GM12878 (cell line): Measurements from ENCODE around the gene AGAP1. TPM values are rescaled to one million over a fixed set of nuclear protein-coding genes. Genes with fewer than 3 reads are reported as not detected.

Experiments used
- ATAC-seq: fragments of 200-7000 bp; cut with Tn5 transposase; 3 replicates; pipeline ENCODE4 v1.9.1; 2020; ENCODE audit warnings: mild to moderate bottlenecking, moderate library complexity
- BruUV-seq: library from RNA; stranded (reverse); fragments of 400-500 nt; replicated peaks from 2 replicates; lab custom pipeline; 2021; lab: Mats Ljungman, UMichigan
- CTCF ChIA-PET: fragments of 300-600 bp; sonication (Branson Sonifier 250); formaldehyde crosslinking; extraction: SDS; loops from one replicate; lab custom pipeline; 2021; ENCODE audit warnings: inconsistent platforms; lab: Yijun Ruan, JAX
- POLR2A ChIA-PET: fragments of 350-600 bp; formaldehyde crosslinking; extraction: SDS; loops from one replicate; lab custom pipeline; 2021; ENCODE audit warnings: inconsistent platforms; lab: Charles Lee
- RAD21 ChIA-PET: fragments of 300-600 bp; sonication (Branson Sonifier 250); formaldehyde crosslinking; loops from one replicate; lab custom pipeline; 2023; ENCODE audit warnings: antibody characterized with exemption; ENCODE audit not compliant: unreplicated experiment; lab: Charles Lee
- SMC1A ChIA-PET: fragments of 300-600 bp; sonication (Branson Sonifier 250); formaldehyde crosslinking; loops from one replicate; lab custom pipeline; 2023; ENCODE audit not compliant: unreplicated experiment, uncharacterized antibody; lab: Charles Lee
- DNase-seq: peaks from one replicate; pipeline ENCODE4 v3.0.0-alpha.2; 2011; ENCODE audit warnings: low read depth, low spot score
- FAIRE-seq: peaks from 3 replicates; lab custom pipeline; 2011; peaks lifted over from hg19 to GRCh38; lab: Jason Lieb, UNC
- H2AFZ ChIP-seq: 2 replicates; pipeline ENCODE4 v1.6.0; 2011; ENCODE audit warnings: low read depth, low read length, control low read depth; ENCODE audit not compliant: control insufficient read depth
- H3K27ac ChIP-seq: 2 replicates; pipeline ENCODE4 v1.5.1; 2011; ENCODE audit warnings: control low read depth; ENCODE audit not compliant: control insufficient read depth, insufficient read depth
- H3K27me3 ChIP-seq, 2 experiments: replicated peaks in 1 of 2; 2 replicates each; pipeline versions ENCODE4 v1.6.0 to v1.6.1; 2011; ENCODE audit warnings: low read length in 1 of 2; ENCODE audit not compliant: control insufficient read depth in 2 of 2, insufficient read depth in 2 of 2
- H3K36me3 ChIP-seq, 2 experiments: 2 replicates each; pipeline ENCODE4 v1.5.1; 2011; ENCODE audit warnings: low read length in 1 of 2; ENCODE audit not compliant: control insufficient read depth in 2 of 2, insufficient read depth in 2 of 2
- H3K4me1 ChIP-seq: 2 replicates; pipeline ENCODE4 v1.6.1; 2011; ENCODE audit warnings: mild to moderate bottlenecking, low read length, moderate library complexity, mixed read lengths; ENCODE audit not compliant: control insufficient read depth, insufficient read depth
- H3K4me2 ChIP-seq: 2 replicates; pipeline ENCODE4 v1.6.0; 2011; ENCODE audit warnings: control low read depth; ENCODE audit not compliant: control insufficient read depth, insufficient read depth
- H3K4me3 ChIP-seq: fragments of 200-600 bp; sonication (generic); 2 replicates; pipeline ENCODE4 v1.5.1; 2016
- H3K79me2 ChIP-seq: 2 replicates; pipeline ENCODE4 v1.6.0; 2011; ENCODE audit warnings: low read length; ENCODE audit not compliant: control insufficient read depth, insufficient read depth
- H3K9ac ChIP-seq: 2 replicates; pipeline ENCODE4 v1.8.0; 2011; ENCODE audit warnings: low read length, control low read depth, mixed read lengths; ENCODE audit not compliant: control insufficient read depth, insufficient read depth
- H3K9me3 ChIP-seq: replicated peaks from 3 replicates; pipeline ENCODE4 v1.5.1; 2011; ENCODE audit warnings: mild to moderate bottlenecking, low read length; ENCODE audit not compliant: control insufficient read depth, insufficient read depth
- H4K20me1 ChIP-seq: 2 replicates; pipeline ENCODE4 v1.6.0; 2011; ENCODE audit not compliant: control insufficient read depth, insufficient read depth
- BACH1 ChIP-seq: fragments of 450-650 bp; IDR thresholded peaks from 2 replicates; pipeline ENCODE4 v1.6.1; 2017; ENCODE audit warnings: mild to moderate bottlenecking, borderline replicate concordance
- CBFB ChIP-seq: IDR thresholded peaks from 2 replicates; pipeline ENCODE4 v1.6.1; 2016; ENCODE audit warnings: antibody characterized with exemption, low read depth
- KLF5 ChIP-seq: fragments of 450-650 bp; IDR thresholded peaks from 2 replicates; pipeline ENCODE4 v1.6.1; 2014; ENCODE audit warnings: mild to moderate bottlenecking; ENCODE audit not compliant: partially characterized antibody
- MTA3 ChIP-seq: IDR thresholded peaks from 2 replicates; pipeline ENCODE4 v1.6.1; 2012; ENCODE audit warnings: low read length, inconsistent platforms, borderline replicate concordance
- NFIC ChIP-seq: IDR thresholded peaks from 2 replicates; pipeline ENCODE4 v1.6.1; 2012; ENCODE audit warnings: low read depth, mild to moderate bottlenecking, inconsistent platforms, low read length, moderate library complexity
- POLR2AphosphoS5 ChIP-seq: IDR thresholded peaks from 2 replicates; pipeline ENCODE4 v1.6.1; 2011; ENCODE audit warnings: mild to moderate bottlenecking, low read length, inconsistent platforms
- REST ChIP-seq: IDR thresholded peaks from 2 replicates; pipeline ENCODE4 v1.6.1; 2012; ENCODE audit warnings: mild to moderate bottlenecking, low read depth, low read length
- SKIL ChIP-seq: fragments of 450-650 bp; IDR thresholded peaks from 2 replicates; pipeline ENCODE4 v1.6.1; 2017; ENCODE audit warnings: mild to moderate bottlenecking, low read depth, inconsistent platforms; ENCODE audit not compliant: poor library complexity, severe bottlenecking
- SMC3 ChIP-seq: IDR thresholded peaks from 2 replicates; pipeline ENCODE4 v1.6.1; 2011; ENCODE audit warnings: low read length, improper control_type of control experiment, borderline replicate concordance
- STAT3 ChIP-seq: IDR thresholded peaks from 2 replicates; pipeline ENCODE4 v1.6.1; 2011; ENCODE audit warnings: low read depth, low read length, improper control_type of control experiment
- SUPT20H ChIP-seq: IDR thresholded peaks from 2 replicates; pipeline ENCODE4 v1.6.1; 2011; ENCODE audit warnings: low read depth, mild to moderate bottlenecking, low read length, moderate library complexity, borderline replicate concordance; ENCODE audit not compliant: control insufficient read depth
- WGBS: methylation state at CpG from one replicate; pipeline ENCODE4 v1.1.6; 2016; ENCODE audit warnings: low lambda C conversion rate; ENCODE audit not compliant: insufficient replicate concordance, insufficient coverage; ENCODE audit errors: missing lambda C conversion rate; 5-methylcytosine and 5-hydroxymethylcytosine counted together
- in situ Hi-C: fragments of 300-500 bp; cut with MboI; formaldehyde crosslinking; loops from 9 replicates; pipeline ENCODE4 v1.14.3; 2018; ENCODE audit warnings: mixed read lengths
- intact Hi-C: fragments of 100-400 bp; cut with micrococcal nuclease; formaldehyde crosslinking; loops from one replicate; pipeline ENCODE4 v1.14.2; 2022; ENCODE audit not compliant: unreplicated experiment
- polyA plus RNA-seq, 11 experiments: library from polyadenylated mRNA; depleted of rRNA in 4 of 11; unstranded in 6 of 11; stranded (reverse) in 5 of 11; fragments of >200 nt; fragmentation: Nextera tagmentation in 4 of 11; fragmentation: Illumina TruSeq in 1 of 11; extraction: Ambion mirVana in 4 of 11; extraction: Trizol in 1 of 11; gene quantifications; 1 replicate in 1 of 11; 2 replicates in 10 of 11; pipeline versions ENCODE4 v1.2.1 to v1.2.3, GENCODE V29; 2011 to 2016; ENCODE audit warnings: inconsistent platforms in 2 of 11, missing spikeins in 2 of 11, low read depth in 1 of 11
- total RNA-seq, 4 experiments: library from RNA; depleted of rRNA in 3 of 4; stranded (reverse); fragments of >200 nt in 3 of 4; fragmentation: Illumina TruSeq in 1 of 4; extraction: Trizol in 1 of 4; gene quantifications; 2 replicates each; pipeline versions ENCODE4 v1.2.1 to v1.2.3, GENCODE V29; 2013 to 2021

Gene AGAP1
- total and polyA plus RNA-seq, 10 of the 15 experiments (the other 5 are each of a cell fraction or from before 2014, with no cell fraction given), result 0.05 to 0.15 (median 0.06) TPM; not detected in 7

GRCh38 chr2:235570966-235571692, 77.3 kb downstream of the AGAP1 start:
- 30% methylated on average over 9 of the region's 9 CpGs for WGBS
- Histone ChIP-seq H3K36me3 (no peaks in the 10 kb centered on the region), H3K27me3 (no peaks in the 10 kb centered on the region), H3K4me2 (peak overlapping the region; percentile 9; the same call in 1 of the 2 replicates), H2AFZ (no peak overlapping the region), H4K20me1 (no peaks in the 10 kb centered on the region), H3K4me3 (no peak overlapping the region), H3K9ac (no peak overlapping the region), H3K4me1 (peaks cover 15% of the 10 kb centered on the region), H3K79me2 (no peaks in the 10 kb centered on the region), H3K9me3 (no peaks in the 10 kb centered on the region; the same call in 1 of the 3 replicates), H3K27ac (no peak overlapping the region)
- SMC1A ChIA-PET, result no interaction called here
- POLR2A ChIA-PET, result no interaction called here
- no TSS peak for BruUV-seq
- RAD21 ChIA-PET, result no interaction called here
- no peak for DNase-seq
- FAIRE-seq, result no peak
- ATAC-seq, result no peak
- intact Hi-C loops (no loop called here), in situ Hi-C loops (no loop called here)
- CTCF ChIA-PET, result no interaction called here
- no peak for TF ChIP-seq CBFB

- Histone ChIP-seq H3K9me3 (no peaks in the 10 kb centered on the region; the same call in 1 of the 3 replicates), H3K4me1 (peaks cover 15% of the 10 kb centered on the region), H3K4me2 (no peak overlapping the region), H3K9ac (no peak overlapping the region), H3K36me3 (no peaks in the 10 kb centered on the region), H3K4me3 (no peak overlapping the region), H2AFZ (no peak overlapping the region), H3K27ac (no peak overlapping the region), H3K79me2 (no peaks in the 10 kb centered on the region), H4K20me1 (no peaks in the 10 kb centered on the region), H3K27me3 (no peaks in the 10 kb centered on the region)
- no peak for DNase-seq
- ChIA-PET SMC1A (no interaction called here), CTCF (interaction anchor here (1.6 kb wide), 1 partner anchor 23 kb away, joined by 4 read pairs; no protein-coding TSS in a partner anchor), RAD21 (no interaction called here), POLR2A (no interaction called here)
- no peak for FAIRE-seq
- ATAC-seq, result no peak
- intact Hi-C loops (no loop called here), in situ Hi-C loops (no loop called here)
- no TSS peak for BruUV-seq
- WGBS, result 7% methylated on average over 7 of the region's 7 CpGs
- TF ChIP-seq STAT3, result no peak
- no peak for TF ChIP-seq KLF5
- no peak for TF ChIP-seq SMC3
- TF ChIP-seq SKIL, result no peak
- no peak for TF ChIP-seq POLR2AphosphoS5
- no peak for TF ChIP-seq MTA3
- TF ChIP-seq NFIC, result no peak
- no peak for TF ChIP-seq BACH1
- TF ChIP-seq SUPT20H, result no peak
- no peak for TF ChIP-seq REST
Observed at GRCh38 chr2:235572592-235572991, 78.7 kb downstream of the AGAP1 start.
